CD14-positive monocyte (primary cell): ENCODE results near the gene AMELX. TPM values are rescaled to one million over a fixed set of nuclear protein-coding genes. Genes with fewer than 3 reads are reported as not detected.
A peak's percentile ranks its signal among the peaks of the same experiment; 100 is the strongest.

Experiments used
- DNase-seq, 3 donors: peaks; one replicate each; pipeline ENCODE4 v3.0.0-alpha.2; 2011 to 2022
- H2AFZ ChIP-seq: 2 replicates; pipeline ENCODE4 v1.6.0; 2012; ENCODE audit warnings: mild to moderate bottlenecking, low read depth, low read length, inconsistent platforms; ENCODE audit not compliant: insufficient read depth, poor library complexity, severe bottlenecking
- H3K27ac ChIP-seq, 2 donors: 1 replicate in 1 of 2; 2 replicates in 1 of 2; pipeline ENCODE4 v1.5.1; 2012 to 2013; ENCODE audit warnings: low read length in 2 of 2, control low read depth in 1 of 2, inconsistent platforms in 1 of 2, low read depth in 1 of 2, mild to moderate bottlenecking in 1 of 2
- H3K27me3 ChIP-seq, 2 donors: one replicate each; pipeline versions ENCODE4 v1.6.0 to v1.6.1; 2011 to 2013; ENCODE audit warnings: low read length in 2 of 2; ENCODE audit not compliant: control insufficient read depth in 2 of 2, insufficient read depth in 2 of 2
- H3K36me3 ChIP-seq, 2 donors: replicated peaks in 1 of 2; 1 replicate in 1 of 2; 2 replicates in 1 of 2; pipeline versions ENCODE4 v1.5.1 to v1.6.1; 2012 to 2013; ENCODE audit warnings: low read length in 2 of 2, control low read depth in 1 of 2, inconsistent platforms in 1 of 2, mild to moderate bottlenecking in 1 of 2; ENCODE audit not compliant: insufficient read depth in 2 of 2, control insufficient read depth in 1 of 2
- H3K4me1 ChIP-seq, 2 donors: 1 replicate in 1 of 2; 2 replicates in 1 of 2; pipeline versions ENCODE4 v1.5.1 to v1.6.1; 2012 to 2013; ENCODE audit warnings: low read length in 2 of 2, control low read depth in 1 of 2, inconsistent platforms in 1 of 2, mild to moderate bottlenecking in 1 of 2, moderate library complexity in 1 of 2; ENCODE audit not compliant: insufficient read depth in 2 of 2, control insufficient read depth in 1 of 2
- H3K4me2 ChIP-seq: replicated peaks from 2 replicates; pipeline ENCODE3; 2012; ENCODE audit warnings: low read length, moderate library complexity, mild to moderate bottlenecking; ENCODE audit not compliant: poor library complexity, severe bottlenecking; ENCODE audit errors: extremely low read depth
- H3K4me3 ChIP-seq, 3 experiments: fragments of 200-600 bp in 1 of 3; sonication (generic) in 1 of 3; replicated peaks in 1 of 3; 1 replicate in 2 of 3; 2 replicates in 1 of 3; pipeline ENCODE4 v1.5.1; 2011 to 2013; ENCODE audit warnings: low read length in 3 of 3, mild to moderate bottlenecking in 3 of 3, control low read depth in 2 of 3, low read depth in 2 of 3, inconsistent platforms in 1 of 3, moderate library complexity in 1 of 3
- H3K79me2 ChIP-seq: 2 replicates; pipeline ENCODE4 v1.6.0; 2012; ENCODE audit warnings: mild to moderate bottlenecking, control low read depth, inconsistent platforms, low read length, moderate library complexity; ENCODE audit not compliant: insufficient read depth
- H3K9ac ChIP-seq: 2 replicates; pipeline ENCODE4 v1.6.0; 2017; ENCODE audit warnings: low read length, mild to moderate bottlenecking; ENCODE audit not compliant: insufficient read depth, poor library complexity, severe bottlenecking
- H3K9me3 ChIP-seq, 2 donors: replicated peaks in 1 of 2; 1 replicate in 1 of 2; 2 replicates in 1 of 2; pipeline versions ENCODE4 v1.5.1 to v1.6.1; 2012 to 2013; ENCODE audit warnings: low read length in 2 of 2, control low read depth in 1 of 2; ENCODE audit not compliant: control insufficient read depth in 1 of 2, insufficient read depth in 1 of 2
- H4K20me1 ChIP-seq: 2 replicates; pipeline ENCODE4 v1.6.0; 2012; ENCODE audit warnings: mild to moderate bottlenecking, low read length, control low read depth, moderate library complexity; ENCODE audit not compliant: insufficient read depth
- H3K27ac Mint-ChIP-seq, 7 donors: one replicate each; pipeline ENCODE4 v1.8.0; 2020; ENCODE audit warnings: mild to moderate bottlenecking in 7 of 7, mixed read lengths in 7 of 7, moderate library complexity in 6 of 7, inconsistent platforms in 2 of 7
- H3K27me3 Mint-ChIP-seq, 3 donors: one replicate each; pipeline ENCODE4 v1.8.0; 2021 to 2022; ENCODE audit warnings: low read depth in 3 of 3, mild to moderate bottlenecking in 3 of 3, mixed read lengths in 3 of 3, moderate library complexity in 3 of 3, inconsistent platforms in 1 of 3
- H3K36me3 Mint-ChIP-seq, 2 donors: one replicate each; pipeline ENCODE4 v1.8.0; 2020; ENCODE audit warnings: mixed read lengths in 2 of 2, inconsistent platforms in 1 of 2, mild to moderate bottlenecking in 1 of 2
- H3K4me1 Mint-ChIP-seq: one replicate; pipeline ENCODE4 v1.8.0; 2020; ENCODE audit warnings: mild to moderate bottlenecking, mixed read lengths
- H3K4me3 Mint-ChIP-seq, 2 donors: one replicate each; pipeline ENCODE4 v1.8.0; 2020; ENCODE audit warnings: mild to moderate bottlenecking in 2 of 2, mixed read lengths in 2 of 2, moderate library complexity in 1 of 2
- H3K9me3 Mint-ChIP-seq, 7 donors: one replicate each; pipeline ENCODE4 v1.8.0; 2020 to 2022; ENCODE audit warnings: mixed read lengths in 7 of 7, mild to moderate bottlenecking in 6 of 7, moderate library complexity in 6 of 7, inconsistent platforms in 2 of 7
- WGBS: methylation state at CpG from one replicate; pipeline ENCODE4 v1.1.5; 2013; ENCODE audit warnings: missing lambda C conversion rate; ENCODE audit not compliant: insufficient coverage; 5-methylcytosine and 5-hydroxymethylcytosine counted together
- intact Hi-C, 2 donors: fragments of 100-400 bp; cut with micrococcal nuclease; formaldehyde crosslinking; loops; one replicate each; pipeline versions ENCODE4 v1.15.0 to v1.15.1; 2023
- polyA plus RNA-seq, 3 donors: library from polyadenylated mRNA; depleted of rRNA in 1 of 3; unstranded in 2 of 3; stranded (reverse) in 1 of 3; fragments of 300-500 nt in 2 of 3; fragments of >200 nt in 1 of 3; fragmentation: Illumina TruSeq in 2 of 3; gene quantifications; 1 replicate in 2 of 3; 2 replicates in 1 of 3; pipeline ENCODE4 v1.2.3, GENCODE V29; 2012 to 2021
- TF ChIP-seq, protein P1 (sequence below): fragments of 200-600 bp; IDR thresholded peaks from one replicate; pipeline ENCODE4 v1.8.0; 2022; ENCODE audit warnings: antibody characterized with exemption, mild to moderate bottlenecking

The AMELX gene
- polyA plus RNA-seq, 3 donors = not detected

DNA sequence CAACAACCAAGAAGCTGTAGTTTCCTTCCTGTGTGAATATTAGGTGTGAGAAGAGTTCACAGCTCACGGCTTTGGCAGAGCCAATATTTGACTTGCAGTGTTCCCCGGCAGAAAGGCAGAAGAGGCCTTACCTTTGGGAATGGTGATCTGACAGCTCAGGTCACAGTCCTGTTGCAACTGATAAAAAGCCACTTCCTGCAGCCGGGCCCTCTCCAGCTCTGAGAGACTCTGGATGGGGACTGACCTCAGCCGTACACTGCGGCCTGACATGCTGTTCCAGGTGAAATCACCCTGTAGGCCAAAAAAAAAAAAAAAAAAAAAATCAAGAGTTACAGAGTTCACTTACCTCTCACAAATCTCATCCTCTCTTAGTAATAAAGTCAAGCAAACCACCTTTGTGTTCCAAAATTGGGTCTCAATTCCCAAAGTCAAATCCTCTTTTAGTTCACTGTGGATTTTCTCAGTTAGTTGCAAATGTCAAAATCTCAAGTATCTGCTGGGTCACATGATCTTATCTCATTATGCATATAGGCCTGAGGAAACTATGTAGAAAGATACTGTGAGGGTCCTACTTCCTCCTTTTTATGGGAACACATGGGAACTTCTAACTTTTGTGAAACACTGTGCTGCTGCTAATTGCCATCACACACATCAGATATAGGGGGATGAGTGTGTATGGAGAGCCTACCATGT is 38.6 kb upstream of the AMELX start:
- H4K20me1 ChIP-seq = no peaks in the 10 kb centered on the region
- no peak overlapping the region for H3K4me3 Mint-ChIP-seq
- no peak overlapping the region for H2AFZ ChIP-seq
- 0% methylated on average over 1 of the region's 5 CpGs for WGBS
- H3K4me2 ChIP-seq = no peak overlapping the region
- peak overlapping the region in 1 of 7 donors; percentile 45 for H3K27ac Mint-ChIP-seq
- peaks cover 1 to 2% (median 2%) of the 10 kb centered on the region in 3 donors for H3K27me3 Mint-ChIP-seq
- H3K36me3 ChIP-seq = no peaks in the 10 kb centered on the region
- H3K9ac ChIP-seq = no peak overlapping the region
- no peak overlapping the region for H3K4me3 ChIP-seq
- H3K4me1 Mint-ChIP-seq = no peaks in the 10 kb centered on the region
- no peaks in the 10 kb centered on the region for H3K36me3 Mint-ChIP-seq
- no peak for DNase-seq
- no peaks in the 10 kb centered on the region for H3K27me3 ChIP-seq
- H3K27ac ChIP-seq = no peak overlapping the region
- H3K79me2 ChIP-seq = no peaks in the 10 kb centered on the region
- peaks cover 0 to 2% (median 0%) of the 10 kb centered on the region in 7 donors for H3K9me3 Mint-ChIP-seq
- no peaks in the 10 kb centered on the region for H3K9me3 ChIP-seq
- intact Hi-C loops = no loop called here
- no peaks in the 10 kb centered on the region for H3K4me1 ChIP-seq
- TF ChIP-seq, protein P1, sequence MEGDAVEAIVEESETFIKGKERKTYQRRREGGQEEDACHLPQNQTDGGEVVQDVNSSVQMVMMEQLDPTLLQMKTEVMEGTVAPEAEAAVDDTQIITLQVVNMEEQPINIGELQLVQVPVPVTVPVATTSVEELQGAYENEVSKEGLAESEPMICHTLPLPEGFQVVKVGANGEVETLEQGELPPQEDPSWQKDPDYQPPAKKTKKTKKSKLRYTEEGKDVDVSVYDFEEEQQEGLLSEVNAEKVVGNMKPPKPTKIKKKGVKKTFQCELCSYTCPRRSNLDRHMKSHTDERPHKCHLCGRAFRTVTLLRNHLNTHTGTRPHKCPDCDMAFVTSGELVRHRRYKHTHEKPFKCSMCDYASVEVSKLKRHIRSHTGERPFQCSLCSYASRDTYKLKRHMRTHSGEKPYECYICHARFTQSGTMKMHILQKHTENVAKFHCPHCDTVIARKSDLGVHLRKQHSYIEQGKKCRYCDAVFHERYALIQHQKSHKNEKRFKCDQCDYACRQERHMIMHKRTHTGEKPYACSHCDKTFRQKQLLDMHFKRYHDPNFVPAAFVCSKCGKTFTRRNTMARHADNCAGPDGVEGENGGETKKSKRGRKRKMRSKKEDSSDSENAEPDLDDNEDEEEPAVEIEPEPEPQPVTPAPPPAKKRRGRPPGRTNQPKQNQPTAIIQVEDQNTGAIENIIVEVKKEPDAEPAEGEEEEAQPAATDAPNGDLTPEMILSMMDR = no peak

DNA sequence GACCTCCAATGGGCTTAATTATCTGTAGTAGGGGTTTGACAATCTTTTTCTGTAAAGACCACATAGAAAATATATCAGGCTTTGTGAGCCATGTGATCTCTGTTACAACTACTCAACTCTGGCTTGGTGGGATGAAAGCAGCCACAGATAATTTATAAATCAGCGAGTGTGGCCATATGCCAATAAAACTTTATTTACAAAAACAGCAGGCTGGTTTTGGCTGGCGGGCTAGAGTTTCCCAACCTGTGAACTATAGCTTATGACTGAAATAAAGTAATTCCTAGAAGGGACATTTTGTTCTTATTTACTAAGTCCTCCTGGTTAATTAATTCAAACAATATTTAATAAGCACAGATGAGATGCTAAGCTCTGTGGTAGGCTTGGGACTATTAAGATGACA is 35.9 kb upstream of the AMELX start:
- DNase-seq = no peak
- no peak overlapping the region for H2AFZ ChIP-seq
- no CpG with 5 or more reads among the region's 2 CpGs for WGBS
- Mint-ChIP-seq H3K9me3 (peaks cover 0 to 2% (median 0%) of the 10 kb centered on the region in 7 donors), H3K27me3 (peaks cover 0 to 2% (median 2%) of the 10 kb centered on the region in 3 donors), H3K4me1 (no peaks in the 10 kb centered on the region), H3K27ac (no peak overlapping the region), H3K36me3 (no peaks in the 10 kb centered on the region), H3K4me3 (no peak overlapping the region)
- H3K9ac ChIP-seq = no peak overlapping the region
- no peaks in the 10 kb centered on the region for H3K36me3 ChIP-seq
- no peak overlapping the region for H3K27ac ChIP-seq
- H3K27me3 ChIP-seq = no peaks in the 10 kb centered on the region
- intact Hi-C loops = no loop called here
- TF ChIP-seq, protein P1 = no peak
- H3K4me1 ChIP-seq = no peaks in the 10 kb centered on the region
- no peak overlapping the region for H3K4me3 ChIP-seq
- H3K9me3 ChIP-seq = no peaks in the 10 kb centered on the region
- no peaks in the 10 kb centered on the region for H3K79me2 ChIP-seq
- H3K4me2 ChIP-seq = no peak overlapping the region
- no peaks in the 10 kb centered on the region for H4K20me1 ChIP-seq
